Endothelial cell of umbilical vein (primary cell): ENCODE results near the gene PTBP3. TPM values are rescaled to one million over a fixed set of nuclear protein-coding genes. Genes with fewer than 3 reads are reported as not detected.

Experiments used
- BruUV-seq: library from RNA; stranded (reverse); fragments of 400-500 nt; replicated peaks from 2 replicates; lab custom pipeline; 2021; lab: Mats Ljungman, UMichigan
- CTCF ChIA-PET: fragments of 300-600, 350-600 bp; sonication (Branson Sonifier 250); formaldehyde crosslinking; loops from one replicate; lab custom pipeline; 2021; ENCODE audit warnings: antibody characterized with exemption, inconsistent platforms; lab: Charles Lee
- POLR2A ChIA-PET: fragments of 300-600, 350-600 bp; sonication (Branson Sonifier 250); formaldehyde crosslinking; loops from one replicate; lab custom pipeline; 2021; ENCODE audit warnings: antibody characterized with exemption, inconsistent platforms; lab: Charles Lee
- DNase-seq: peaks from one replicate; pipeline ENCODE4 v3.0.0-alpha.2; 2011; ENCODE audit warnings: low read depth, low spot score
- FAIRE-seq: peaks from 2 replicates; lab custom pipeline; 2011; peaks lifted over from hg19 to GRCh38; lab: Jason Lieb, UNC
- H2AFZ ChIP-seq: 2 replicates; pipeline ENCODE4 v1.6.0; 2012; ENCODE audit warnings: low read depth, low read length, control low read depth, inconsistent platforms
- H3K27ac ChIP-seq: 2 replicates; pipeline ENCODE4 v1.5.1; 2011; ENCODE audit warnings: low read depth, mild to moderate bottlenecking, control low read depth, low read length, moderate library complexity; ENCODE audit not compliant: insufficient read depth
- H3K27me3 ChIP-seq, 2 experiments: 2 replicates each; pipeline versions ENCODE4 v1.6.0 to v1.6.1; 2011; ENCODE audit warnings: low read length in 2 of 2, mixed read lengths in 1 of 2; ENCODE audit not compliant: control insufficient read depth in 2 of 2, insufficient read depth in 2 of 2
- H3K36me3 ChIP-seq, 2 experiments: 2 replicates in 1 of 2; 3 replicates in 1 of 2; pipeline ENCODE4 v1.5.1; 2011; ENCODE audit warnings: low read length in 2 of 2, mild to moderate bottlenecking in 1 of 2, moderate library complexity in 1 of 2; ENCODE audit not compliant: control insufficient read depth in 2 of 2, insufficient read depth in 2 of 2; ENCODE audit errors: extremely low read depth in 1 of 2
- H3K4me1 ChIP-seq: 3 replicates; pipeline ENCODE4 v1.5.1; 2011; ENCODE audit warnings: mild to moderate bottlenecking, low read length; ENCODE audit not compliant: control insufficient read depth, insufficient read depth; ENCODE audit errors: extremely low read depth
- H3K4me2 ChIP-seq: 2 replicates; pipeline ENCODE4 v1.6.1; 2011; ENCODE audit warnings: low read length, control low read depth, mixed read lengths; ENCODE audit not compliant: insufficient read depth
- H3K4me3 ChIP-seq, 3 experiments: fragments of 200-600 bp in 1 of 3; sonication (generic), shearing (Covaris generic) in 1 of 3; replicated peaks in 1 of 3; 2 replicates each; pipeline ENCODE4 v1.5.1; 2011 to 2016; ENCODE audit warnings: control low read depth in 3 of 3, low read length in 3 of 3, mild to moderate bottlenecking in 2 of 3, inconsistent platforms in 1 of 3, low read depth in 1 of 3, moderate library complexity in 1 of 3; ENCODE audit not compliant: insufficient read depth in 1 of 3
- H3K79me2 ChIP-seq: 2 replicates; pipeline ENCODE4 v1.6.0; 2012; ENCODE audit warnings: low read length, inconsistent platforms; ENCODE audit not compliant: control insufficient read depth, insufficient read depth
- H3K9ac ChIP-seq: replicated peaks from 2 replicates; pipeline ENCODE3; 2011; ENCODE audit warnings: low read length, control low read depth; ENCODE audit not compliant: insufficient read depth; ENCODE audit errors: extremely low read depth
- H3K9me1 ChIP-seq: replicated peaks from 3 replicates; pipeline ENCODE4 v1.6.0; 2011; ENCODE audit warnings: mild to moderate bottlenecking, low read length; ENCODE audit not compliant: control insufficient read depth, insufficient read depth; ENCODE audit errors: extremely low read depth
- H3K9me3 ChIP-seq: replicated peaks from 2 replicates; pipeline ENCODE4 v1.5.1; 2012; ENCODE audit warnings: low read length, inconsistent platforms; ENCODE audit not compliant: control insufficient read depth, insufficient read depth
- H4K20me1 ChIP-seq: replicated peaks from 2 replicates; pipeline ENCODE3; 2011; ENCODE audit warnings: mild to moderate bottlenecking, low read length; ENCODE audit not compliant: control insufficient read depth, insufficient read depth; ENCODE audit errors: extremely low read depth
- EZH2 ChIP-seq: IDR thresholded peaks from 2 replicates; pipeline ENCODE4 v1.6.1; 2012; ENCODE audit warnings: borderline replicate concordance, low read depth, mild to moderate bottlenecking, moderate library complexity, low read length, inconsistent platforms; ENCODE audit not compliant: severe bottlenecking
- FOS ChIP-seq: IDR thresholded peaks from 2 replicates; pipeline ENCODE4 v1.6.1; 2011; ENCODE audit warnings: mild to moderate bottlenecking, low read length, moderate library complexity, borderline replicate concordance; ENCODE audit not compliant: insufficient read depth
- GATA2 ChIP-seq: IDR thresholded peaks from 2 replicates; pipeline ENCODE4 v1.7.0; 2011; ENCODE audit warnings: low read depth, mild to moderate bottlenecking, moderate library complexity, mixed read lengths, low read length; ENCODE audit not compliant: insufficient read length, insufficient read depth
- JUN ChIP-seq: IDR thresholded peaks from 2 replicates; pipeline ENCODE4 v1.6.1; 2011; ENCODE audit warnings: borderline replicate concordance, low read depth; ENCODE audit not compliant: insufficient read length, insufficient read depth
- MYC ChIP-seq: IDR thresholded peaks from one replicate; pipeline ENCODE4 v1.6.1; 2011; ENCODE audit warnings: mild to moderate bottlenecking, low read depth, low read length
- POLR2A ChIP-seq: IDR thresholded peaks from 2 replicates; pipeline ENCODE4 v1.6.1; 2012; ENCODE audit warnings: low read depth, mild to moderate bottlenecking, control low read depth, low read length
- POLR2AphosphoS5 ChIP-seq: IDR thresholded peaks from 2 replicates; pipeline ENCODE4 v1.6.1; 2012; ENCODE audit warnings: low read depth, mild to moderate bottlenecking, control low read depth, low read length, moderate library complexity; ENCODE audit not compliant: insufficient read depth
- dilution Hi-C: fragments of 300-500 bp; cut with MboI; formaldehyde crosslinking; loops from one replicate; pipeline ENCODE4 v1.15.0; 2019; ENCODE audit warnings: low sequenced_read_pairs; ENCODE audit not compliant: extremely low pct_ligation_motif_present
- intact Hi-C: fragments of 100-400 bp; cut with micrococcal nuclease; formaldehyde crosslinking; loops from one replicate; pipeline ENCODE4 v1.10.0; 2022
- polyA plus RNA-seq, 4 experiments: library from polyadenylated mRNA; depleted of rRNA in 3 of 4; stranded (reverse) in 3 of 4; unstranded in 1 of 4; fragments of >200 nt; gene quantifications; 2 replicates each; pipeline versions ENCODE4 v1.2.1 to v1.2.3, GENCODE V29; 2011 to 2012; ENCODE audit warnings: missing spikeins in 1 of 4
- total RNA-seq: library from RNA; stranded (reverse); gene quantifications from 2 replicates; pipeline ENCODE4 v1.2.3, GENCODE V29; 2021
- TF ChIP-seq, protein P1 (sequence below): IDR thresholded peaks from 2 replicates; pipeline ENCODE4 v1.6.1; 2011; ENCODE audit not compliant: insufficient read depth, insufficient read length
- TF ChIP-seq, protein P2 (sequence below), 2 donors: IDR thresholded peaks; 1 replicate in 1 of 2; 2 replicates in 1 of 2; pipeline ENCODE4 v1.5.1; 2011; ENCODE audit warnings: low read length in 2 of 2, mild to moderate bottlenecking in 2 of 2, moderate library complexity in 2 of 2, control low read depth in 1 of 2, inconsistent platforms in 1 of 2, low read depth in 1 of 2; ENCODE audit not compliant: insufficient read depth in 1 of 2; ENCODE audit errors: extremely low read depth in 1 of 2

PTBP3 gene
- total and polyA plus RNA-seq, 2 donors (not counting 3 experiments of a cell fraction or from before 2014, with no cell fraction given) = 42.4 to 75.0 TPM

DNA sequence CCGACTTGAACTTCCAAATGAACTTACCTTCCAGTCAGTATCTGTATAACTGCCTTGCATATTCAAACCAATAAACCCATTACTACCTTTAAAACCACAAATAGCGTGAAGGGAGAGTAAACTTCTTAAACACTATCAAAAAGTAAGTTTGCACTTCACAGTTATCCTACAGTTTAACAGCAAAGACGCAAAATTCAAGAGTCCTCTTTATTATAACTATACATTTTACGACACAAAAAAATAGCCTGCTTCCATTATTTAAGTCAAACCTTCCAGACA, 1.8 kb downstream of the PTBP3 start:
- Histone ChIP-seq H3K4me3 (peak overlapping the region in 1 of 3 experiments; percentile 95), H2AFZ (no peak overlapping the region), H3K27me3 (no peaks in the 10 kb centered on the region), H3K4me1 (peaks cover 26% of the 10 kb centered on the region), H3K79me2 (peaks cover 65% of the 10 kb centered on the region), H3K36me3 (no peaks in the 10 kb centered on the region), H4K20me1 (peaks cover 2% of the 10 kb centered on the region), H3K9me1 (no peaks in the 10 kb centered on the region), H3K9ac (no peak overlapping the region), H3K9me3 (no peaks in the 10 kb centered on the region), H3K27ac (no peak overlapping the region), H3K4me2 (peak overlapping the region; percentile 88)
- ChIA-PET CTCF (interaction anchor here (0.7 to 2.8 kb wide), 3 partner anchors 8 to 233 kb away, joined by 3 to 24 read pairs (median 7); no protein-coding TSS in a partner anchor), POLR2A (no interaction called here)
- BruUV-seq = TSS peak; percentile 19
- intact Hi-C loops (loop anchor here (5.0 kb wide), 1 partner anchor 104 kb away; no protein-coding TSS in a partner anchor), dilution Hi-C loops (no loop called here)
- no peak for TF ChIP-seq MYC
- TF ChIP-seq, protein P1, sequence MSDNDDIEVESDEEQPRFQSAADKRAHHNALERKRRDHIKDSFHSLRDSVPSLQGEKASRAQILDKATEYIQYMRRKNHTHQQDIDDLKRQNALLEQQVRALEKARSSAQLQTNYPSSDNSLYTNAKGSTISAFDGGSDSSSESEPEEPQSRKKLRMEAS = no peak
- TF ChIP-seq, protein P2, sequence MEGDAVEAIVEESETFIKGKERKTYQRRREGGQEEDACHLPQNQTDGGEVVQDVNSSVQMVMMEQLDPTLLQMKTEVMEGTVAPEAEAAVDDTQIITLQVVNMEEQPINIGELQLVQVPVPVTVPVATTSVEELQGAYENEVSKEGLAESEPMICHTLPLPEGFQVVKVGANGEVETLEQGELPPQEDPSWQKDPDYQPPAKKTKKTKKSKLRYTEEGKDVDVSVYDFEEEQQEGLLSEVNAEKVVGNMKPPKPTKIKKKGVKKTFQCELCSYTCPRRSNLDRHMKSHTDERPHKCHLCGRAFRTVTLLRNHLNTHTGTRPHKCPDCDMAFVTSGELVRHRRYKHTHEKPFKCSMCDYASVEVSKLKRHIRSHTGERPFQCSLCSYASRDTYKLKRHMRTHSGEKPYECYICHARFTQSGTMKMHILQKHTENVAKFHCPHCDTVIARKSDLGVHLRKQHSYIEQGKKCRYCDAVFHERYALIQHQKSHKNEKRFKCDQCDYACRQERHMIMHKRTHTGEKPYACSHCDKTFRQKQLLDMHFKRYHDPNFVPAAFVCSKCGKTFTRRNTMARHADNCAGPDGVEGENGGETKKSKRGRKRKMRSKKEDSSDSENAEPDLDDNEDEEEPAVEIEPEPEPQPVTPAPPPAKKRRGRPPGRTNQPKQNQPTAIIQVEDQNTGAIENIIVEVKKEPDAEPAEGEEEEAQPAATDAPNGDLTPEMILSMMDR (IDR thresholded peaks at IDR 0.05; ENCODE audit: extremely low read depth in 1 of 2, insufficient read depth in 1 of 2, low read depth in 1 of 2, low read length in 2 of 2) = no peak
- no peak for TF ChIP-seq JUN
- TF ChIP-seq EZH2 = no peak
- TF ChIP-seq FOS = no peak
- no peak for TF ChIP-seq GATA2
- no peak for TF ChIP-seq POLR2AphosphoS5
- TF ChIP-seq POLR2A = no peak
- DNase-seq = peak; percentile 11
- FAIRE-seq = no peak
